Adrenal gland (tissue), 5 donors: Measurements from ENCODE around the gene AOPEP.

Experiments
- CTCF ChIP-seq, 6 experiments: fragments of 450-650 bp in 4 of 6; fragments of 200-600 bp in 2 of 6; sonication (generic) in 1 of 6; IDR thresholded peaks; 1 replicate in 5 of 6; 2 replicates in 1 of 6; pipeline versions ENCODE4 v1.5.1 to v1.8.0; 2016 to 2021; ENCODE audit warnings: antibody characterized with exemption in 6 of 6, mild to moderate bottlenecking in 2 of 6, moderate library complexity in 1 of 6
- POLR2A ChIP-seq, 2 donors: fragments of 450-650 bp; IDR thresholded peaks; one replicate each; pipeline ENCODE4 v1.6.1; 2017; ENCODE audit warnings: antibody characterized with exemption in 2 of 2, mild to moderate bottlenecking in 2 of 2, moderate library complexity in 1 of 2
- donor health status: DM: no; HTN: no; CAD: no.

GRCh38 chr9:94967482-94967881 is 241.0 kb downstream of the AOPEP start:
- TF ChIP-seq CTCF (IDR thresholded peaks at IDR 0.05) (no peak), POLR2A (IDR thresholded peaks at IDR 0.05) (no peak)
